OCI-M1 (cell line): ENCODE results near the gene CHMP4B.

ENCODE experiments used
- DNase-seq: peaks from one replicate; lab custom pipeline; 2025; lab: John Stamatoyannopoulos, UW

Gene CHMP4B

GRCh38 chr20:33821270-33821836, 10.2 kb downstream of the CHMP4B start:
- no peak for DNase-seq

- no peak for DNase-seq
Measured at GRCh38 chr20:33822423-33822822, 11.3 kb downstream of the CHMP4B start.

DNA sequence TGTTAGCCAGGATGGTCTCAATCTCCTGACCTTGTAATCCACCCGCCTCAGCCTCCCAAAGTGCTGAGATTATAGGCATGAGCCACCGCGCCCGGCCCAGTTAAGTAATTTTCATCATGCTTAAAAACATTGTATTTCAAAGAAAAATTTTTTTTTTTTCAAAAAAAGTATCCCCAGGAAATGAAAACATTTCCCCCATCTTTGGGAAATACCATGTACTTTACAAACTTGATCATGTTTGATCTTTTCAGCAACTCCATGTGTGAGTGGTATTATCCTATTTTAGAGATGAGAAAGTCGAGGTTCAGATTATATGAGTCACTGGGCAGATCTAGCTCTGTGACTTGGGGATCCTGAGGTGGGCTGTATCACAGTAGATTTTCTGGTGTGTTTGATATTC, 11.8 kb downstream of the CHMP4B start:
- DNase-seq: no peak

DNA sequence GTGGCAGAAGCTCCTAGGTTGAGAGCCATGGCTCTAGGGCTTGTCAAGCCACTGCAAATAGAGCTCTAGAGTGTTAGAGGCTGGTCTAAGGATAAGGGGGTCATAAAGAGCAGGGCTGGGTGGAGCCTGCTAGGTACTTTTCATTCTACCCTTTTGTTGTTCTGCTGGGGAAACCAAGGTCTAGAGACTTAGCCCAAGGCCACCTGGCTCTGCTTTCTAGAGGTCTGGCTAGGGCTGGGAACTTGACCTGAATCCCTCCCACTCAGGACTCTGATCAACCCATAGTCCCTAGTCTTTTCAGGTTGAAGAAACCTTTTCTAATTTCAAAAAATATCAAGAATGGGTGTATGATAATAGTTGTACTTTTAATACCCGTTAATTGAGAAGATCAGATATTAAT, 13.7 kb downstream of the CHMP4B start:
- DNase-seq: no peak

DNA sequence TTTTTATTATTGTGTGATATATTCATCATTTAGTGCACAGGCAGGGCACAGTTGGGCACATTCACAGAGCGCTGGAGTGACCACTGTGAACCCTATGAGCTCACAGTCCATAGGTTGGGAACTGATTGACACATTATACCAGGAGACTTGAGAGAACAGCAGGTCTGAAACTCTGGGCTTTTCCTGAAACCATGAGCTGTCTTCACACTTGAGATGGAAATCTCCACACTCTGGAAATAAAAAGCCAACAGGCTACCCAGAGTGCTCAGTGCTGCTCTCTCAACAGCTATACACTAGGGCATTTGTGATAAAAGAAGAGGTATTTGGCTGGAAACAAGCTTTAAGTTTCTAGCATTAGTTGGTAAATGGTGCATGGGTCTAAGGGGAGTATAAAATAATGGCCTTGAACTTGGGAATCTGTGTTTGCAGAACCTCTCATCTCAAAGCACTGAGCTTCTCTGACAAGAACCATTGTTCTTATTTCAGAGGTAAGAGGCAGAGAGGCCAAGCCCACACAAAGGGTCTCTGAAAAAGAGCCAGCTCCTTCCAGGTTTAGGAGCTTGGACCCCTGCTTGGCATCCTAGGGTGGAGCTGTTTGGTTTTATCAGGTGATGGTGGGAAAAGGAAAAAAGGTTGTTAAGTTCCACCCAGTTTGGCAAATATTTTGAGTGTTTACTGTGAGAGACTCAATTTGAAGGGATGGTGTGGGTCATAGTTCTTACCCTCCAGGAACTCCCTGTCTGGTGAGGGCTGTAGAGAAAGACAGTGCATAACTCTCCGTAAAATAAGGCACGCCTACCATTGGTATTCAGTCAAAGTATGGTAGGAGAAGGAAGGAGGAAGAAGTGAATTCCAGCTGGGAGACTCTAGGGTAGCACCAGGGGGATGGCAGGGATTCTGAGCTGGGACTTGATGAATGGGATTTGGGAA, 14.5 kb downstream of the CHMP4B start:
- DNase-seq: no peak

- no peak for DNase-seq
Measured at GRCh38 chr20:33826270-33826897, 15.2 kb downstream of the CHMP4B start.

DNA sequence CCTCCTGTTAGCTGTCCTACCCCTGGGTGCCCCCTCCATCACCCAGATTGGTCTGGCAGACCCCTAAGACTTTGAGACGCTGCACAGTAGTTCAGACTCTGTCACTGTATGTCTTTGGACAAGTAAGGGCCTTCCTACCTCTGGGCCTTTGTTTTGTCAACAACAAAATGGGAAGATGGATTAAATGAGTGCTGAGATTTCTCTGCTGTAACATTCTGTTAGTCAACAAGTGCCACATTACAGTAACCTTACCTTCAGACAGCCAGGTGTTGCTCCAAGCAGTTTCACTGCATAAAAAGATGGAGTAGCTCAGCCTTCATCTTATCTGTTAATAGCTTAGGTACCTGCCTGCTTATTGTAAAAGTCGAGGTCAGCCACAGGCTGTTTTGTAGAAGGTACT, 16.0 kb downstream of the CHMP4B start:
- no peak for DNase-seq

DNA sequence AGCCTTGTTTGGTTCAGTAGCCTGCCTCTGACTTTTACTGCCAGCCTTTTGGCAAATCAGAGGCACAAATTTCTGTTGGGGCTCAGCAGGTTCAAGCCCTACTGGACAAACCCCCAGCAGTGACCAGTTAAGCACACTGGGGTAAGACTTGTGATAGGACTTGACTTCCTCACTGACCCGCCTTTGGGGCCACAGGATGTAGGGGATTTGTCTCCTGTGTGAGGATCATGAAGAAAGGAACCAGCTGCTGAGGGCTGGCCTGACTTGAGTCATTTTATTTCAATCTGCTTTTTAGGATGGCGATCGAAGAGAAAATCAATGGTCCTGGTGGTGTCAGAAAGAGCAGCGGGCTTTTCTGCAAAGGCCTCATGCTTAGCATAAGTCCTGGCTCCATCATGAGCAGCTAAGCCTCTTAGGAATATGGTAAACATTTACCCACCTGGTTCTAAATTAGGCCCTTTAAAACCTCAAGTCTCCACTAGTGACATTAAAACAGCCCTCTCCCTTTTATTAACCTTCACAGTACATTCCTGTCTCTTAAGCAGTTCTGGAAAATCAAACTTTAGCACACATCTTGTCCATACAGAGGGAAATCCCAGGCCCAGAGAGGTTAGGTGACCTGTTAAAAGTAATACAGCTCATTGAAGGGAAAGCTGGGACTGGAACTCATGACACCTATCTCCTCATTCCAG, 16.6 kb downstream of the CHMP4B start:
- DNase-seq: no peak

DNA sequence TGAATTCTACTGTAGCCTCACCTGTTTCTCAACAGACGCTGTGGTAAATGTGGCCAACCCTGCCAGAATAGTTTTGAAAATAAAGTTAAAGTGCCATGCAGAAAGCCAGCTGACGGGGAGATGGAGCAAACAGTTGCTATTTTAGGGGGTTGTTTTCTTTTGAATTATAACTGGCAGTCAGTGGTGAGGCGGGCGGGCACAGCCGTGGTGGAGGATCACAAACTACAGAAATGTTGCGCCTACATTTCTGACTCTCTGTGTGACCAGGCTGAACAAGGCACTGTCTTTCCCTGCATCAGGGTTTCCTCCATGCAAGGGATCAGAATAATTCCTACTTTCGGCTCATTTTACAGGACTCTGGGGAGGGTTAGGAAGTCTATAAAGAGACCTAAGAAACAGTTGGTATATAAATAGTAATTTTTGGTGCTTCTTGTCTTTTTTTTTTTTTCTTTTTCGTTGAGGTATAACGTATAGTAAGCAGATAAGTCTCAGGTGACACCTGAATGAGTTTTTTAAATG, 17.2 kb downstream of the CHMP4B start:
- no peak for DNase-seq

DNA sequence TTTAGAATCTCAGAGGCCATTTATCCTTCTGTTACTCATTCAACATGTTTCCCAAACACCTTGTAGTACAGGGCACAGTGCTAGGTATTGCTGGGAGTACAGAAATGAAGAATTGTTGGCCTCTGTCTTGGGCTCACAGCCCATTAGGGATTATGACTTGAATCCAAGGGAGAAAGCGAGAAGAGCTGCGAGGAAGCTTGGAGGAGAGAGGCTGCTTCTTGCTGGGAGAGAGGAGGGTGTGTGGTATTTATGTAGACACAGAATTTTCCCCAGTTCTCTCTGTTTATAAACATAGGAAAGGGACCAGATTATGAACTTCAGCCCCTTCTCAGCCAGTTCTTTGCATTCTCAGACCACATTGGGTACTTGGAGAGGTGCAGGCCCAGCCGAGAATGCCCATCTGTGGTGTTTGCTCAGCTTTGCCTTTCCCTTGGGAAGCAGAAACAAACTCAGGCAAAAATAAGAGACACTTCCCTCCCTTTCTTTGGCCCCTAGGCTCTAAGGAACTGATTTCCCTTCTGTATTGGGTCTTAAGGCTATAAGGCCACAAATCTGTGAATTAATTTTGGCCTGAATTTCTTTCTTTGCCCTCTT, 17.9 kb downstream of the CHMP4B start:
- DNase-seq: no peak

DNA sequence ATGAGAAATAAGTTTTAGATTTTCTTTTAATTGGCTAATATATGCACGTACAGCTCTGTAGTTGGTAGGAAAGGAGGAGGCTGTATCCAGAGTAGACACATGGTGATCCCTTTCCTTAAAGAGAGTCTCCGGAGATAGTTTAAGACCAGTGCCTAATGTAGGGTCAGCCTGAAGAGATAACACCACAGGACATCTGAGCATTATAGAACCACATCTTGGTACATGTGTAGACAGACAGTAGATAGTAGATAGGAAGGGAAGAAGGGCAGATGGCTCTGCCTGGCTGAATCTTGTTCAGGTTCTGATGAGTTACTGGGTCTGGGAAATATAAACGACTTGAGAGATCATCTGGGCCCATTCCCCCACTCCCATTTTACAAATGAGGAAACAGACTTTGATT, 18.5 kb downstream of the CHMP4B start:
- DNase-seq: no peak

DNA sequence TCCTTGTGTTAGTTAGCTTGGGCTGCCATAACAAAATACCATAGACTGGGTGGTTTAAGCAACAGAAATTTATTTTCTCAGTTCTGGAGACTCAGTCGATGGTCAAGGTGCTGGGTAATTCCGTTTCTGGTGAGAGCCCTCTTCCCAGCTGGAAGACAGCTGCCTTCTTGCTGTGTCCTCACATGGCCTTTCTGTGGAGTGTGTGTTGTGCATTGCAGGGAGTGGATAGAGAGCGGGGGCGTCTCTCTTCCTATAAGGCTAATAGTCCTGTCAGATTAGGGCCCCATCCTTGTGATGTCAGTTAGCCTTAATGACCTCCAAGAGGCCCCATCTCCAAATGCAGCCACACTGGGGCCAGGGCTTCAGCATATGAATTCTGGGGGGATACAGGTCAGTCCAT, 19.2 kb downstream of the CHMP4B start:
- no peak for DNase-seq

DNA sequence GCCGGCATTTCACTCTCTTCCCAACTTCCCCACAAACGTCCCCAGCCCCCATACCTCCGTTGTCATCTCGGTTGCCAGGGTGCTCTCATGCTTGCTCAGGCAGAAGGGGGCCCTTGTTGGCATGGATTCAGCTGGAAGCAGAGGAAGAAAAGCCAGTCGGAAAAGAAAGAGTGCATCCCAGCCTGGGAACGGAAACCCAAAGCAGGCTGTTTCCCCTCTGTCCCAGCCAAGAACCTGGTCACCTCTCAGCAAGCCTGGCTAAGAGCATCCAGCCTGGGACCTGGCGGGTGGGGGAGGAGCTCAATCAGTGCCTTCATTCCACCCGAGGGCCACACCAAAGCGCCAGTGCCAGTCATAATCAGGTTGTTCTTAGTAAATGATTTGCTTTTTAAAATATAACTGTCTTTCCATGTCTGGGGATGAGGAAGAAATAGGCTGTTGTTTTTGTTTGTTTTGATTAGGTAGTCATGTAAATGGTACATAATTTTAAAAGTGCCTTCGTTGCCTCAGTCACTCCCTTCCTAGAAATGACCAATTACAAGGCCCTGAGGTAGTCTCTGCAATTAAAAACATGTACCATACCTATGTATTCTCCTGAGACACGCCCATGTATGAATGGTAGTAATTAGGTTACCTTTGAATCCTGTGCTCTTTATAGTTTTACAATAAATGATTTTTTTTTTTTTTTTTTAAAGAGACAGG, 21.1 kb downstream of the CHMP4B start:
- no peak for DNase-seq

DNA sequence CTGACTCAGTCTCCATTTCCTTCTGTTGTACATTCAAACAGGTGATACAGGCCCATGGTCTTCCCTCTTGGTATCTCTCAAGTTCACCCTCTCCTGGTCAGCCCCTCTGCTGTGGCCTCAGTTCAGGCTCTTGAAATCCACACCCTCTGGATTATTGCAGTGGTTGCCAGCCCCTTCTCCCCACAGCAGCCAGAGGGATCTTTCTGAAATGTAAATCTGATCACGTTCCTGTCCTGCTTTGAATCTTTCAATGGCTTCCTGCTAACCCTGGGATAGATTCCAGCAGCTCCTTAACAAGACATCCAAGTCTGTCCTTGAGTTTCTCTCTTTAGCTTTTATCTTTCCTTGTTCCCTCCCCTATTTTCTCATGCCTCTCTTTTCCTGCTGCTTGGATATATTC, 22.2 kb downstream of the CHMP4B start:
- DNase-seq: no peak

- DNase-seq: no peak
Measured at GRCh38 chr20:33835615-33836172, 24.5 kb downstream of the CHMP4B start.

GRCh38 chr20:33836277-33836676, 25.1 kb downstream of the CHMP4B start:
- no peak for DNase-seq

DNA sequence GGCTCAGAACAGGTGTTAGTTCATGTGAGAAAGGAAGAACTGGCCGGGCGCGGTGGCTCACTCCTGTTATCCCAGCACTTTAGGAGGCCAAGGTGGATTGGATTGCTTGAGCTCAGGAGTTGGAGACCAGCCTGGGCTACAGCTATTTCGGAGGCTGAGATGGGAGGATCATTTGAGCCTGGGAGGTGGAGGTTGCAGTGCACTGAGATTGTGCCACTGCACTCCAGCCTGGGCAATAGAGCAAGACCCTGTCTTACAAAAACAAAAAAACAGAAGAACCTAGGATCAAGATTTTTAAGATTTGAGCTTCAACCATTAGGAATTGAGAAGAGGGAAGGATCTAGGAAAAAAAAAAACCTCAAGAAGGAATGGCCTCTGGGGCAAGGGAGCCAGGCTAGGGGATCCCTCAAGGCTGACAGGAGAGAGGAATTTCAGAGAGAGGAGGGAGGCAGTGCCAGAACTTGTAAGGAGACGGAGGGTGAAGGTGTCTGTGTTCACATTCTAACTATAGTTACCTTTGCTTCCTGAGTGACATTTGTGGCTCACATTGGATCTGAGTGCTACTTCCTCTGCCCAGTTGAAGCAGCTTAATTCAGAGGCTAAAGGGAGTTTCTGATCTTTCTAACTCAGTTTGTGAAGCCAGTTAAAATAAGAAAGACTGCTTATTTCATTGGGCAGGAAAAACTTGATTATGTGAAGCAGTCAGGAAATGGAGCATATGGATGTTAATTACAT, 26.1 kb downstream of the CHMP4B start:
- no peak for DNase-seq

- DNase-seq: no peak
Measured at GRCh38 chr20:33838035-33838864, 27.1 kb downstream of the CHMP4B start.

GRCh38 chr20:33839591-33839990, 28.4 kb downstream of the CHMP4B start:
- DNase-seq: no peak
